Upper lobe of left lung (tissue), 4 donors: ENCODE measurements around the gene TUBB4B.

Source experiments
- EP300 ChIP-seq, 4 donors: sonication (generic); formaldehyde crosslinking; IDR thresholded peaks; one replicate each; pipeline ENCODE4 v1.5.1; 2017; ENCODE audit warnings: antibody characterized with exemption in 4 of 4, control low read depth in 2 of 4
- POLR2A ChIP-seq, 4 donors: fragments of 450-650 bp; IDR thresholded peaks; one replicate each; pipeline ENCODE4 v1.5.1; 2016 to 2017; ENCODE audit warnings: antibody characterized with exemption in 4 of 4, mild to moderate bottlenecking in 2 of 4
- POLR2AphosphoS5 ChIP-seq, 2 donors: sonication (generic); formaldehyde crosslinking; IDR thresholded peaks; one replicate each; pipeline ENCODE4 v1.5.1; 2017; ENCODE audit warnings: antibody characterized with exemption in 2 of 2
- TF ChIP-seq, protein P1 (sequence below), 6 experiments: fragments of 450-650 bp in 4 of 6; fragments of 200-600 bp in 2 of 6; sonication (generic) in 2 of 6; IDR thresholded peaks; one replicate each; pipeline ENCODE4 v1.5.1; 2016 to 2019; ENCODE audit warnings: antibody characterized with exemption in 6 of 6

DNA sequence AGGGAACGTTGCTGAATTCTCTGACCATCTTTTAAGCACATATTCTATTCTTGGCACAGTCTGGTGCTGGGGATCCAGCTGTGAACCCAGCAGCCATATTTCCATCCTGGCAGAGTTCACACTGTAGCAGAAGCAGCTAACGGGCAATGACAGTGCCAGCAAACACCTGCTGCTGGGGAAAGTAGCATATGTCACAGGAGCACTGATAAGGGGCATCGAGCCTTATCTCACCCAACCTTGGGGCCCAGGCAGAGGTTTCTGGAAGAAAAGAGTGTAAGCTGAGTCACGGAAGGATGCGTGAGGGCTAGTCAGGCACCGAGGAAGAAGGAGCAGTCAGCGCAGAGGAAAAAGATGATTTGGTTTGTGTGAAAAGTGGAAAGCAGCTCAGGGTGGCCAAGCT, 34.5 kb upstream of the TUBB4B start:
- TF ChIP-seq, protein P1, sequence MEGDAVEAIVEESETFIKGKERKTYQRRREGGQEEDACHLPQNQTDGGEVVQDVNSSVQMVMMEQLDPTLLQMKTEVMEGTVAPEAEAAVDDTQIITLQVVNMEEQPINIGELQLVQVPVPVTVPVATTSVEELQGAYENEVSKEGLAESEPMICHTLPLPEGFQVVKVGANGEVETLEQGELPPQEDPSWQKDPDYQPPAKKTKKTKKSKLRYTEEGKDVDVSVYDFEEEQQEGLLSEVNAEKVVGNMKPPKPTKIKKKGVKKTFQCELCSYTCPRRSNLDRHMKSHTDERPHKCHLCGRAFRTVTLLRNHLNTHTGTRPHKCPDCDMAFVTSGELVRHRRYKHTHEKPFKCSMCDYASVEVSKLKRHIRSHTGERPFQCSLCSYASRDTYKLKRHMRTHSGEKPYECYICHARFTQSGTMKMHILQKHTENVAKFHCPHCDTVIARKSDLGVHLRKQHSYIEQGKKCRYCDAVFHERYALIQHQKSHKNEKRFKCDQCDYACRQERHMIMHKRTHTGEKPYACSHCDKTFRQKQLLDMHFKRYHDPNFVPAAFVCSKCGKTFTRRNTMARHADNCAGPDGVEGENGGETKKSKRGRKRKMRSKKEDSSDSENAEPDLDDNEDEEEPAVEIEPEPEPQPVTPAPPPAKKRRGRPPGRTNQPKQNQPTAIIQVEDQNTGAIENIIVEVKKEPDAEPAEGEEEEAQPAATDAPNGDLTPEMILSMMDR (IDR thresholded peaks at IDR 0.05): no peak
- TF ChIP-seq EP300 (IDR thresholded peaks at IDR 0.05) (no peak), POLR2AphosphoS5 (IDR thresholded peaks at IDR 0.05) (no peak), POLR2A (IDR thresholded peaks at IDR 0.05) (no peak)
